OCI-LY3 (cell line): Measurements from ENCODE around the gene PPP1R9A.

Source experiments
- EZH2phosphoT487 ChIP-seq: fragments of 200-600 bp; shearing (Covaris generic); IDR thresholded peaks from 2 replicates; pipeline ENCODE4 v1.6.1; 2018; ENCODE audit warnings: antibody characterized with exemption, mixed run types, low read depth
- TF ChIP-seq, protein P1 (sequence below): fragments of 200-600, 300-600 bp; sonication (generic); IDR thresholded peaks from 2 replicates; pipeline ENCODE4 v1.5.1; 2014; ENCODE audit warnings: antibody characterized with exemption, low read length, low read depth

- TF ChIP-seq, protein P1, sequence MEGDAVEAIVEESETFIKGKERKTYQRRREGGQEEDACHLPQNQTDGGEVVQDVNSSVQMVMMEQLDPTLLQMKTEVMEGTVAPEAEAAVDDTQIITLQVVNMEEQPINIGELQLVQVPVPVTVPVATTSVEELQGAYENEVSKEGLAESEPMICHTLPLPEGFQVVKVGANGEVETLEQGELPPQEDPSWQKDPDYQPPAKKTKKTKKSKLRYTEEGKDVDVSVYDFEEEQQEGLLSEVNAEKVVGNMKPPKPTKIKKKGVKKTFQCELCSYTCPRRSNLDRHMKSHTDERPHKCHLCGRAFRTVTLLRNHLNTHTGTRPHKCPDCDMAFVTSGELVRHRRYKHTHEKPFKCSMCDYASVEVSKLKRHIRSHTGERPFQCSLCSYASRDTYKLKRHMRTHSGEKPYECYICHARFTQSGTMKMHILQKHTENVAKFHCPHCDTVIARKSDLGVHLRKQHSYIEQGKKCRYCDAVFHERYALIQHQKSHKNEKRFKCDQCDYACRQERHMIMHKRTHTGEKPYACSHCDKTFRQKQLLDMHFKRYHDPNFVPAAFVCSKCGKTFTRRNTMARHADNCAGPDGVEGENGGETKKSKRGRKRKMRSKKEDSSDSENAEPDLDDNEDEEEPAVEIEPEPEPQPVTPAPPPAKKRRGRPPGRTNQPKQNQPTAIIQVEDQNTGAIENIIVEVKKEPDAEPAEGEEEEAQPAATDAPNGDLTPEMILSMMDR = no peak
- no peak for TF ChIP-seq EZH2phosphoT487
Measured at GRCh38 chr7:95327356-95327755, 420.0 kb downstream of the PPP1R9A start.
